Measurements from ENCODE around the gene DDX51. TPM values are rescaled to one million over a fixed set of nuclear protein-coding genes. Genes with fewer than 3 reads are reported as not detected.

The DDX51 gene
- total and polyA plus RNA-seq, 2 of the 13 experiments (the other 11 are each of a cell fraction or from before 2014, with no cell fraction given): 10.1 TPM

- no peak for TF ChIP-seq ZNF761 (CRISPR knock-in tag; conservative IDR thresholded peaks at IDR 0.05)
- TF ChIP-seq PAX8 (CRISPR knock-in tag; IDR thresholded peaks at IDR 0.05; ENCODE audit: borderline replicate concordance): no peak
- no peak for TF ChIP-seq MXD3 (CRISPR knock-in tag; IDR thresholded peaks at IDR 0.05)
Measured at GRCh38 chr12:132160016-132160415, 15.9 kb upstream of the DDX51 start (continued).

- Histone ChIP-seq H3K27ac (ENCODE audit: extremely low read length, insufficient read depth, low read length) (no peak overlapping the region), H3K27me3 (ENCODE audit: control insufficient read depth in 1 of 2, insufficient read depth in 2 of 2, low read length in 2 of 2) (peaks cover 2 to 21% of the 10 kb centered on the region in 2 experiments; a peak in 3 of 5 replicates), H3K4me3 (replicated peaks in 1 of 3; ENCODE audit: insufficient read depth in 1 of 3, low read depth in 2 of 3, low read length in 3 of 3) (no peak overlapping the region), H4K20me1 (ENCODE audit: insufficient read depth, low read length) (0 out of 2 replicates have a peak, but pooled peaks cover 3% of the 10 kb centered on the region), H3K4me2 (ENCODE audit: low read depth, low read length) (no peak overlapping the region), H3K9ac (ENCODE audit: insufficient read depth, low read depth, low read length) (no peak overlapping the region), H3K4me1 (ENCODE audit: insufficient read depth, low read length) (peaks cover 7% of the 10 kb centered on the region), H3K79me2 (ENCODE audit: insufficient read depth, low read length) (no peaks in the 10 kb centered on the region), H2AFZ (ENCODE audit: low read length) (no peak overlapping the region), H3K36me3 (replicated peaks in 1 of 2; ENCODE audit: control insufficient read depth in 1 of 2, insufficient read depth in 2 of 2, low read length in 2 of 2) (peaks cover 0 to 2% of the 10 kb centered on the region in 2 experiments; a peak in 2 of 5 replicates), H3K9me3 (ENCODE audit: low read length) (no peaks in the 10 kb centered on the region)
- ChIA-PET POLR2A (no interaction called here), CTCF (ENCODE audit: low intra/inter-chr PET ratio, low total read pairs) (no interaction called here)
- no peak for DNase-seq (ENCODE audit: low spot score)
- intact Hi-C loops (cut with micrococcal nuclease; ENCODE audit: unreplicated experiment) (no loop called here), in situ Hi-C loops (cut with HindIII; ENCODE audit: extremely low pct_ligation_motif_present, low pct_unique_long_range_greater_than_20kb) (no loop called here)
- no peak for ATAC-seq
- 11% methylated on average over 8 of the region's 14 CpGs for WGBS (ENCODE audit: low lambda C conversion rate)
- TF ChIP-seq HIVEP1 (CRISPR knock-in tag; IDR thresholded peaks at IDR 0.05): no peak
- TF ChIP-seq ZBTB10 (CRISPR knock-in tag; IDR thresholded peaks at IDR 0.05; ENCODE audit: borderline replicate concordance): no peak
- TF ChIP-seq ZBTB14 (CRISPR knock-in tag; IDR thresholded peaks at IDR 0.05): no peak
- TF ChIP-seq KDM1A (CRISPR knock-in tag; IDR thresholded peaks at IDR 0.05): no peak
- no peak for TF ChIP-seq CEBPG (CRISPR knock-in tag; IDR thresholded peaks at IDR 0.05)
- no peak for TF ChIP-seq SIX4 (CRISPR knock-in tag; IDR thresholded peaks at IDR 0.05)
- no peak for TF ChIP-seq SAP130 (CRISPR knock-in tag; IDR thresholded peaks at IDR 0.05; ENCODE audit: low read depth)
- no peak for TF ChIP-seq NFKBIZ (CRISPR knock-in tag; IDR thresholded peaks at IDR 0.05)
- TF ChIP-seq BRD4 (CRISPR knock-in tag; IDR thresholded peaks at IDR 0.05): no peak
- no peak for TF ChIP-seq ZNF296 (CRISPR knock-in tag; conservative IDR thresholded peaks at IDR 0.05)
- TF ChIP-seq NR2F6 (IDR thresholded peaks at IDR 0.05): no peak
- TF ChIP-seq NR2F6 (CRISPR knock-in tag; IDR thresholded peaks at IDR 0.05): no peak
- no peak for TF ChIP-seq ZFAT (CRISPR knock-in tag; conservative IDR thresholded peaks at IDR 0.05)
- TF ChIP-seq ZNF382 (CRISPR knock-in tag; IDR thresholded peaks at IDR 0.05; ENCODE audit: borderline replicate concordance): no peak
- TF ChIP-seq ZNF503 (CRISPR knock-in tag; IDR thresholded peaks at IDR 0.05): no peak
- FAIRE-seq: no peak
- no TSS peak for BruUV-seq (replicated peaks)
Measured at GRCh38 chr12:132159555-132160003, 15.5 kb upstream of the DDX51 start.
